HCT116 (cell line): ENCODE measurements around the gene C4A. TPM values are rescaled to one million over a fixed set of nuclear protein-coding genes. Genes with fewer than 3 reads are reported as not detected.
"Not testable (repeated sequence)": the region's sequence is repeated elsewhere in the genome, so short reads cannot be mapped to it uniquely, and the experiment has no call there.

Experiments
- ATAC-seq: fragments of 200-7000 bp; cut with Tn5 transposase; 2 replicates; pipeline ENCODE4 v1.9.1; 2020; ENCODE audit warnings: mild to moderate bottlenecking, moderate library complexity
- BruUV-seq: library from RNA; stranded (reverse); fragments of 400-500 nt; replicated peaks from 2 replicates; lab custom pipeline; 2021; lab: Mats Ljungman, UMichigan
- CTCF ChIA-PET: fragments of 300-600 bp; sonication (Branson Sonifier 250); formaldehyde crosslinking; loops from one replicate; lab custom pipeline; 2021; ENCODE audit warnings: antibody characterized with exemption; lab: Charles Lee
- POLR2A ChIA-PET: fragments of 300-600, 350-600 bp; sonication (Branson Sonifier 250); formaldehyde crosslinking; loops from one replicate; lab custom pipeline; 2021; ENCODE audit warnings: antibody characterized with exemption; lab: Charles Lee
- RAD21 ChIA-PET, 2 experiments: fragments of 300-600 bp; sonication (Branson Sonifier 250); formaldehyde crosslinking; loops; one replicate each; lab custom pipeline; 2023; ENCODE audit warnings: low total read pairs in 2 of 2; ENCODE audit not compliant: uncharacterized antibody in 2 of 2, unreplicated experiment in 2 of 2, low non-redundant PET in 1 of 2; lab: Charles Lee
- DNase-seq: peaks from one replicate; pipeline ENCODE4 v3.0.0-alpha.2; 2010; ENCODE audit warnings: low read depth, low spot score
- H2AFZ ChIP-seq: fragments of 200-600 bp; shearing (Covaris generic), sonication (generic); 2 replicates; pipeline ENCODE4 v1.6.1; 2017; ENCODE audit warnings: low read depth, mixed run types, mixed read lengths, antibody characterized with exemption, low read length; ENCODE audit not compliant: poor library complexity, severe bottlenecking
- H3K27ac ChIP-seq: 2 replicates; pipeline ENCODE4 v1.5.1; 2012; ENCODE audit warnings: low read depth, low read length
- H3K27me3 ChIP-seq: fragments of 200-600 bp; sonication (generic); 2 replicates; pipeline ENCODE4 v1.6.1; 2016; ENCODE audit warnings: mixed run types, low read length, mixed read lengths; ENCODE audit not compliant: insufficient read depth
- H3K36me3 ChIP-seq, 2 experiments: fragments of 200-500 bp in 1 of 2; fragments of 200-600 bp in 1 of 2; sonication (Bioruptor generic) in 1 of 2; sonication (generic) in 1 of 2; 2 replicates each; pipeline versions ENCODE4 v1.5.1 to v1.6.1; 2014 to 2016; ENCODE audit warnings: low read length in 2 of 2, inconsistent platforms in 1 of 2, mixed read lengths in 1 of 2, mixed run types in 1 of 2; ENCODE audit not compliant: insufficient read depth in 2 of 2, control insufficient read depth in 1 of 2
- H3K4me1 ChIP-seq, 2 experiments: fragments of 200-600 bp in 1 of 2; sonication (generic) in 1 of 2; 2 replicates each; pipeline versions ENCODE4 v1.5.1 to v1.6.1; 2012 to 2017; ENCODE audit warnings: low read length in 2 of 2, inconsistent platforms in 1 of 2, mild to moderate bottlenecking in 1 of 2, mixed read lengths in 1 of 2, mixed run types in 1 of 2, moderate library complexity in 1 of 2; ENCODE audit not compliant: insufficient read depth in 2 of 2, control insufficient read depth in 1 of 2
- H3K4me2 ChIP-seq: fragments of 200-600 bp; sonication (generic); 2 replicates; pipeline ENCODE4 v1.6.1; 2017; ENCODE audit warnings: mixed run types, low read length, mixed read lengths
- H3K4me3 ChIP-seq, 2 experiments: fragments of 200-600 bp in 1 of 2; sonication (generic) in 1 of 2; replicated peaks in 1 of 2; 2 replicates each; pipeline ENCODE4 v1.5.1; 2011 to 2016; ENCODE audit warnings: low read length in 2 of 2, control low read depth in 1 of 2, low read depth in 1 of 2, mild to moderate bottlenecking in 1 of 2, mixed read lengths in 1 of 2, mixed run types in 1 of 2
- H3K79me2 ChIP-seq: fragments of 200-600 bp; sonication (generic); 2 replicates; pipeline ENCODE4 v1.6.1; 2017; ENCODE audit warnings: mild to moderate bottlenecking, mixed run types, low read length, moderate library complexity, mixed read lengths; ENCODE audit not compliant: insufficient read depth
- H3K9ac ChIP-seq: fragments of 200-600 bp; sonication (generic); 2 replicates; pipeline ENCODE4 v1.6.1; 2016; ENCODE audit warnings: low read length, mixed read lengths
- H3K9me2 ChIP-seq: fragments of 200-600 bp; sonication (generic), shearing (Covaris generic); 2 replicates; pipeline ENCODE4 v1.6.1; 2017; ENCODE audit warnings: mixed run types, mild to moderate bottlenecking, moderate library complexity; ENCODE audit not compliant: insufficient read depth
- H3K9me3 ChIP-seq, 2 experiments: fragments of 200-500 bp in 1 of 2; fragments of 200-600 bp in 1 of 2; sonication (Bioruptor generic) in 1 of 2; sonication (generic) in 1 of 2; 2 replicates each; pipeline ENCODE4 v1.6.1; 2014 to 2017; ENCODE audit warnings: low read length in 2 of 2, mixed read lengths in 2 of 2, inconsistent platforms in 1 of 2, low read depth in 1 of 2, mild to moderate bottlenecking in 1 of 2, mixed run types in 1 of 2, moderate library complexity in 1 of 2; ENCODE audit not compliant: control insufficient read depth in 1 of 2, insufficient read depth in 1 of 2
- H4K20me1 ChIP-seq: fragments of 200-600 bp; sonication (generic), shearing (Covaris generic); 2 replicates; pipeline ENCODE4 v1.6.1; 2017; ENCODE audit warnings: mixed run types, mild to moderate bottlenecking, moderate library complexity; ENCODE audit not compliant: insufficient read depth
- intact Hi-C: fragments of 100-400 bp; cut with micrococcal nuclease; formaldehyde crosslinking; loops from 2 replicates; pipeline ENCODE4 v1.10.0; 2022
- total RNA-seq: library from RNA; stranded (reverse); gene quantifications from one replicate; pipeline ENCODE4 v1.2.1, GENCODE V29; 2021; ENCODE audit not compliant: unreplicated experiment

Gene C4A
- total RNA-seq, 1 experiment from 2014 or later: 5.1 TPM

- DNase-seq, H3K27ac ChIP-seq, H4K20me1 ChIP-seq, H3K9ac ChIP-seq, POLR2A ChIA-PET, H3K36me3 ChIP-seq, RAD21 ChIA-PET, H3K9me3 ChIP-seq, H3K4me1 ChIP-seq, H3K4me2 ChIP-seq, ATAC-seq, H3K9me2 ChIP-seq, H3K4me3 ChIP-seq, intact Hi-C loops, CTCF ChIA-PET, H2AFZ ChIP-seq, H3K79me2 ChIP-seq, BruUV-seq, H3K27me3 ChIP-seq: not testable (repeated sequence)
Measured at GRCh38 chr6:32002546-32003268, 20.9 kb downstream of the C4A start.

DNA sequence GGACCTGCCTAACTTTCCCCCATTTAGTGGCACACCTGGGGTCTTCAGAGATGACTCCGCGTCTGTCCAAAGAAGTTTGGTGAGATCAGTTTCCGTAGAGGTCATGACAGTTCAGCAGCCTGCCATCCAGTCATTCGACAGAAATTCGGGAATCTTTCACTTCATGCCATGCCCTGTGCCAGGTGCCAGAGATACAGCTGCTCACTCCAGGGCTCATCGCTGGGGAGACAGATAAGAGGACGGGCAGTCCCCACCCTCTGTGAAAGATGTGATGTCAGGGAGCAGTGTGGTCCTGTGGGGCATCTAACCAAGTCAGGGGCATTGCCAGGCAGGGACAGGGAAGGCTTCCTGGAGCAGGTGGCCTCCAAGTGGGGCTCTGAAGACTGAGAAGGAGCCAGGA lies 21.4 kb downstream of the C4A start:
- H3K4me2 ChIP-seq, H3K79me2 ChIP-seq, H3K27me3 ChIP-seq, intact Hi-C loops, H4K20me1 ChIP-seq, RAD21 ChIA-PET, CTCF ChIA-PET, H3K9me3 ChIP-seq, DNase-seq, H3K27ac ChIP-seq, POLR2A ChIA-PET, BruUV-seq, H3K9me2 ChIP-seq, H3K4me1 ChIP-seq, ATAC-seq, H3K9ac ChIP-seq, H3K4me3 ChIP-seq, H2AFZ ChIP-seq, H3K36me3 ChIP-seq: not testable (repeated sequence)

GRCh38 chr6:32004393-32004792 lies 22.5 kb downstream of the C4A start:
- H3K27me3 ChIP-seq, H3K79me2 ChIP-seq, H3K27ac ChIP-seq, H3K4me1 ChIP-seq, H2AFZ ChIP-seq, CTCF ChIA-PET, H3K4me3 ChIP-seq, RAD21 ChIA-PET, POLR2A ChIA-PET, DNase-seq, H4K20me1 ChIP-seq, intact Hi-C loops, H3K4me2 ChIP-seq, H3K9me2 ChIP-seq, ATAC-seq, BruUV-seq, H3K9ac ChIP-seq, H3K9me3 ChIP-seq, H3K36me3 ChIP-seq: not testable (repeated sequence)

- CTCF ChIA-PET, DNase-seq, intact Hi-C loops, H2AFZ ChIP-seq, H3K79me2 ChIP-seq, H3K9me3 ChIP-seq, H4K20me1 ChIP-seq, ATAC-seq, H3K27me3 ChIP-seq, RAD21 ChIA-PET, H3K27ac ChIP-seq, POLR2A ChIA-PET, H3K36me3 ChIP-seq, BruUV-seq, H3K9ac ChIP-seq, H3K9me2 ChIP-seq, H3K4me3 ChIP-seq, H3K4me2 ChIP-seq, H3K4me1 ChIP-seq: not testable (repeated sequence)
Measured at GRCh38 chr6:32004864-32005537, 23.1 kb downstream of the C4A start.
